HepG2 (cell line): Measurements from ENCODE around the gene TSPAN17. TPM values are rescaled to one million over a fixed set of nuclear protein-coding genes. Genes with fewer than 3 reads are reported as not detected.

Experiments used
- ARID5B ChIP-seq: IDR thresholded peaks from 2 replicates; pipeline ENCODE4 v1.4.0; 2020; ENCODE audit warnings: mild to moderate bottlenecking, missing genetic modification reagents
- BORCS8-MEF2B ChIP-seq: sonication (generic); formaldehyde crosslinking; IDR thresholded peaks from 2 replicates; pipeline ENCODE4 v1.8.0; 2022; ENCODE audit warnings: mild to moderate bottlenecking, missing genetic modification reagents
- FIP1L1 ChIP-seq: fragments of 200-400 bp; formaldehyde crosslinking; IDR thresholded peaks from 2 replicates; pipeline ENCODE4 v1.6.1; 2018; ENCODE audit warnings: low read depth, mild to moderate bottlenecking, low read length, moderate library complexity, borderline replicate concordance; ENCODE audit not compliant: insufficient read depth
- FOXC1 ChIP-seq: sonication (generic); formaldehyde crosslinking; IDR thresholded peaks from 2 replicates; pipeline ENCODE4 v1.8.0; 2022; ENCODE audit warnings: mild to moderate bottlenecking, missing genetic modification reagents, borderline replicate concordance
- GRHL1 ChIP-seq: sonication (generic); formaldehyde crosslinking; conservative IDR thresholded peaks from 2 replicates; pipeline ENCODE4 v1.8.0; 2022; ENCODE audit warnings: missing genetic modification reagents
- MYC ChIP-seq: sonication (generic); formaldehyde crosslinking; IDR thresholded peaks from 2 replicates; pipeline ENCODE4 v1.9.0; 2021; ENCODE audit warnings: missing genetic modification reagents, borderline replicate concordance
- NFKB2 ChIP-seq: sonication (generic); formaldehyde crosslinking; IDR thresholded peaks from 2 replicates; pipeline ENCODE4 v1.4.0; 2020; ENCODE audit warnings: missing genetic modification reagents, borderline replicate concordance
- PLRG1 ChIP-seq: fragments of 450-650 bp; conservative IDR thresholded peaks from 2 replicates; pipeline ENCODE4 v1.6.1; 2016
- RARG ChIP-seq: sonication (generic); formaldehyde crosslinking; IDR thresholded peaks from 2 replicates; pipeline ENCODE4 v1.4.0; 2020; ENCODE audit warnings: low read depth, mild to moderate bottlenecking, missing genetic modification reagents
- RXRA ChIP-seq: sonication (generic); formaldehyde crosslinking; IDR thresholded peaks from 2 replicates; pipeline ENCODE4 v1.5.1; 2020; ENCODE audit warnings: missing genetic modification reagents
- SPEN ChIP-seq: sonication (generic); formaldehyde crosslinking; IDR thresholded peaks from 2 replicates; pipeline ENCODE4 v1.5.1; 2020; ENCODE audit warnings: low read depth, mild to moderate bottlenecking, missing genetic modification reagents
- STAT5B ChIP-seq: sonication (generic); formaldehyde crosslinking; IDR thresholded peaks from 2 replicates; pipeline ENCODE4 v1.4.0; 2020; ENCODE audit warnings: missing genetic modification reagents
- SYNCRIP ChIP-seq: fragments of 200-400 bp; formaldehyde crosslinking; IDR thresholded peaks from 2 replicates; pipeline ENCODE4 v1.6.1; 2018; ENCODE audit warnings: mild to moderate bottlenecking, low read depth, low read length; ENCODE audit not compliant: insufficient read depth
- TCF7L2 ChIP-seq: IDR thresholded peaks from 2 replicates; pipeline ENCODE4 v1.6.1; 2011; ENCODE audit warnings: mild to moderate bottlenecking, low read depth, low read length, moderate library complexity
- TFE3 ChIP-seq: IDR thresholded peaks from 2 replicates; pipeline ENCODE4 v1.6.1; 2016
- ZNF275 ChIP-seq: sonication (generic); formaldehyde crosslinking; IDR thresholded peaks from 2 replicates; pipeline ENCODE4 v1.8.0; 2022; ENCODE audit warnings: missing genetic modification reagents, mild to moderate bottlenecking, inconsistent platforms, borderline replicate concordance
- ZNF414 ChIP-seq: sonication (generic); formaldehyde crosslinking; IDR thresholded peaks from 2 replicates; pipeline ENCODE4 v1.5.0; 2020; ENCODE audit warnings: missing genetic modification reagents
- ZNF451 ChIP-seq: sonication (generic); formaldehyde crosslinking; IDR thresholded peaks from 2 replicates; pipeline ENCODE4 v1.5.0; 2020; ENCODE audit warnings: mild to moderate bottlenecking, missing genetic modification reagents
- ZNF460 ChIP-seq: sonication (generic); formaldehyde crosslinking; IDR thresholded peaks from 2 replicates; pipeline ENCODE4 v1.5.1; 2020; ENCODE audit warnings: missing genetic modification reagents, mild to moderate bottlenecking, borderline replicate concordance
- ZNF605 ChIP-seq: sonication (generic); formaldehyde crosslinking; IDR thresholded peaks from 2 replicates; pipeline ENCODE4 v1.8.0; 2022; ENCODE audit warnings: mild to moderate bottlenecking, missing genetic modification reagents
- polyA plus RNA-seq, 8 experiments: library from polyadenylated mRNA; depleted of rRNA in 3 of 8; stranded (reverse) in 7 of 8; unstranded in 1 of 8; fragments of >200 nt; fragmentation: Illumina TruSeq in 4 of 8; extraction: Trizol in 4 of 8; gene quantifications; 2 replicates each; pipeline versions ENCODE4 v1.2.1 to v1.2.3, GENCODE V29; 2011 to 2016; ENCODE audit warnings: low read depth in 4 of 8, missing spikeins in 1 of 8, mixed read lengths in 1 of 8; ENCODE audit not compliant: insufficient read depth in 1 of 8
- total RNA-seq, 5 experiments: library from RNA; depleted of rRNA; stranded (reverse); fragments of >200 nt; fragmentation: Illumina TruSeq; extraction: Trizol; gene quantifications; 2 replicates each; pipeline ENCODE4 v1.2.3, GENCODE V29; 2016; ENCODE audit warnings: low read depth in 1 of 5

The TSPAN17 gene
- total and polyA plus RNA-seq, 2 of the 13 experiments (the other 11 are each of a cell fraction or from before 2014, with no cell fraction given) = 11.5 to 15.0 TPM

GRCh38 chr5:176647030-176647842 lies at the start of gene TSPAN17 (continued):
- TF ChIP-seq RXRA (CRISPR knock-in tag) (no peak), GRHL1 (CRISPR knock-in tag) (no peak), ZNF275 (peak; percentile 26; the same call in 1 of the 2 replicates), MYC (0 out of 2 replicates have a peak, but pooled peaks have one; percentile 17), ZNF460 (CRISPR knock-in tag) (no peak), ZNF414 (CRISPR knock-in tag) (no peak), RARG (CRISPR knock-in tag) (no peak), SYNCRIP (no peak), ZNF451 (no peak), ZNF605 (CRISPR knock-in tag) (no peak), SPEN (CRISPR knock-in tag) (peak; percentile 7; the same call in 1 of the 2 replicates), BORCS8-MEF2B (CRISPR knock-in tag) (no peak; the same call in 1 of the 2 replicates), FOXC1 (peak; percentile 85; the same call in 1 of the 2 replicates), ARID5B (0 out of 2 replicates have a peak, but pooled peaks have one; percentile 6), TCF7L2 (no peak), FIP1L1 (no peak), STAT5B (CRISPR knock-in tag) (no peak), PLRG1 (no peak), TFE3 (CRISPR knock-in tag) (no peak), NFKB2 (CRISPR knock-in tag) (no peak; the same call in 1 of the 2 replicates)
